NCI-H774 (cell line): Measurements from ENCODE around the gene ST7.
"Not testable (repeated sequence)": the region's sequence is repeated elsewhere in the genome, so short reads cannot be mapped to it uniquely, and the experiment has no call there.

ENCODE experiments used
- DNase-seq: peaks from one replicate; lab custom pipeline; 2025; lab: John Stamatoyannopoulos, UW

The ST7 gene

DNA sequence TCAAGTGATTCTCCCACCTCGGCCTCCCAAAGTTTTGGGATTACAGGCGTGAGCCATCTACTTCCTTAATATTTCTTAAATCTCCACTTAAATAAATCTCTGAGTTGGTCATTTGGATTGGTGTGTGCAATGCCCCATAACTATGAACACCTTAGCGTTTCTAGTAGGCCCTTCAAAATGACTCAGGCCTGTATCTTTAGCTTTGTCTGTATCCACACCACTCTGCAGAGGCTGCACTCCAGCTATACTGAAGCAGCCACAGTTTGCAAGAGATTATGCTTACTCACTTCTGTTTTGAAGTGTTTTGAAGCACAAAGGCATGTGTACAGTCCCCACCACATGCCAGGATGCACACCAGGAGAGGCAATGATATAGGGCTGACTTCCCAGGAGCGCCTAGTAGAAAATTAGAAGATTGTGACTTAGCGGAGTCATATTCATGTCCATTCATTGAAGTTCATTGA lies 2.4 kb upstream of the ST7 start:
- DNase-seq, result no peak

DNA sequence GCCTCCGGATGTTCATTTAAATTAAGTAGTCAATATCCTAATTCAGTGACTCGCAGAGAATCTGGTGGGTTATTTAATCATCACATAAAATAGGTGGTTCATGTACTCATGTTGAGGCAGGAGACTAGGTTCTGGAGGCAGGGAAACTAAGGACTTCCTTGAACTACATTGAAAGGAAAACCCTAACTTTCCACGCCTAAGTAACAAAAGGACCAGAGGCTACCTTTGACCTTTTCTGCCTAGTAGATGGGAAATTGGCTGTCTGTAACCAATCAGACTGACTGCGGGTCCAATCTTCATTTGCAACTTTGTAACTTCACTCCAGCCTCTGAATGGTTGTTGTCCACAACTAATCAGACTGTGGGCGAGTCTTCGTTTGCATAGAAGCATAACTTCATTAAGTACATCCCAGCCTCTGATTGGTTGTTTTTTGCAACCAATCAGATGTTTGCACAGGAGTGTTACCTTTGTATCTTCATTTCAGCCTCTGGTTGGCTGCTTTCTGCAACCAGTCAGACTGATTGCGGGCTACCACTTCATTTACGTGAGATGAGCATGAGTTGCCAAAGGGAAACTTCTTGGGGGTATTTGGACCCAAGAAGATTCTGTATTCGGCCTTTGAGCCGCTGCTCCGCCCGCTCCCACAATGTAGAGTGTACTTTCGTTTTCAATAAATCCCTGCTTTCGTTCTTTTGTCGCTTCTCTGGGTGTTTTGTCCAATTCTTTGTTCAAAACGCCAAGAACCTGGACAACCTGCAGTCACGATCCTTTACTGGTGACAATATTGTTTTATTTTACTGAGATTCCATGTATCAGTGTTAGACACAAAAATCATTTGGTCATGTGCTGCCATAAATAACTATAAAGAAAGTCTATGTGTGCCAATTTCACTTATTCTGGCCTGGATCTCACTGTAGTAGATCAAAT lies 1.7 kb upstream of the ST7 start:
- no peak for DNase-seq

DNA sequence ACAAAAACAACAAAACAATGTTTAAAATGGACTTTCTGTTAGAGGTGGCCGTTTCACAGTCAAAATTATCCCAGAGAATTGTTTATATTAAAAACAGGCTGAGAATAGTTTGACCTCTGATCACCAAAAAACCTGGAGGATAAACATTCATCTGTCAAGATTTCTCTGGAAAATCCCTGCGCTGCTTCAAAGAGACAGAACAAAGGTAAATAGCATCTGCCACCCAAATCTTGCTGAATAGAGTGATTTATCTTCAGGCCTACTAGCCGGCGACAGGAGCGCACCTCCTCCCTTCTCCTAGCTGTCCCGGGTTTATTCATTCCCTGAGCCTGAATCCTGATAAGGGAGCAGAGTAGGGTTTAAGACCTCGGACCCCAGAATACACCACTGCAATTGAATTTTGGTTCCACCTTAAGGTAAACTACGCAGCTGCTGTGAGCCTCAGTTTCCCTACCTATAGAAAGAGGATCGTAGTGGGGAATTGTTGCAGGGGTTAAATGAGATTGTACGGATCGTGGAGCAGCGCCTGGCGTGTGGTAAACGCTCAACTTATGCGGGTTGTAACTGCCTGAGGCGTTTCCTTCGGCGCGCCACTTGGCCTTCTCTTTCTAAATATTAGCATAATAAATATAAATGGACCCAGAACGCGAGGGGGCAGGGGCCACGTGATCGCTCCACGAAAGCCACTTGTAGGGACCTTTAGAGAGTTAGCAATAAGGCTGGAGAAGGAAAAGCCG lies 498 bp upstream of the ST7 start:
- DNase-seq, result peak; percentile 49

DNA sequence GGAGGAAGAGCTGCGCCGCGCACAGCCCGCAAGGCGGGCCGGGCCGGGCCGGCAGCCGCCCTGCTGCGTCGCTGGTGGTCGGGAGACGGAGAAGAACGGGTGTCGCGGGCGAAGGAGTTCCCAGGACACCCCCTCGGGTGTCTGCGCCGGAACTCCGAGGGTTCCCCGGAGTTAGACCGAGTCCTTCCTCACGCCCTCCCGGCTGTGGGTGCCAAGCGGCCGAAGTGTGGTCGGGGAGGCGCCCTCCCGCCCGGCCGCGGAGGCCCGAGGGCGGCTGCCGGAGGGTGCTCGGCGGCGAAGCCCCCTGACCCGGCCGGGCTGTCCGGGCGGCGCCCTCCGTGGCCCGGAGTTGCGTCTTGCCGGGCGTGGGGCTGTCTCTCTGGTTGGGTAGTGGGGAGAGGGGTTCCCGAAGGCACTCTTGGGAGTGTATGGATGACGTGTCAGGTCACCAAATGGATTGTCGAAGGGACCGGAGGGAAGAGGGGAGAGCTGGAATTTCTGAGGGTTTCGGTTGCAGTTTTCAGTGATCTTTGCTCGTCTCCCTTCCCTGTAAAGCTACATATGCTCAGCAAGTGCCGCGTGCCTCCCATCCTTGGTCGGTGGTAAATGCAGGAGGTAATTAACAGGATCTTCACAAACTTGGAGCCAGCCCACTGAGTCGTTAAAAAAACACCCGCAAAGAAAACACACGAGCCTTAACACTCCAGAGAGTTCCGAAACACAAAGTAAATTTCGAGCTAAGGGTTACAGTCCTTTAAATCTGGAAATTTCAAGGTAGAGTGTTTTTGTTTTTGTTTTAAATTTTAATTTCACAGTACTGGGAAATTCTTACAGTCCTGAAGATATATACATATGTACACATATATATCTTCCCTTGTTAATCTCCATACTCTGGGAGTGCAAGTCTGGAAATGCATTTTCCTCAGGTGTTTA lies 871 bp downstream of the ST7 start:
- DNase-seq, result no peak

DNA sequence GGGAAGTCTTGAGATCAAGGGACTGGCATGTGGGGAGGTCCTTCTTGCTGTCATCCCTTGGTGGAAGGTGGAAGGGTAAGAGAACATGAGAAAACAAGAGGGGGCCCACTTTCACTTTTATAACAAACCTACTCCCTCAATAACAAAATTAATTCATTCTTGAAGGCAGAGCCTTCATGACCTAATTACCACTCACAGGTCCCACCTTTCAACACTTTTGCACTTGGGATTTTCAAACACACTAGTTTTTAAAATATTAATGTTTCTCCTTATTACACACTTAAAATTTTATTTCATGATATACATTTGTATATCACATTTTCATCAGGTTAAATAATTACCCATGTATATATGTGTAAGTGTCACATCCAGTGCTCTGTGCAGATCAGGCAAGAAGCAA lies 2.0 kb downstream of the ST7 start:
- no peak for DNase-seq

DNA sequence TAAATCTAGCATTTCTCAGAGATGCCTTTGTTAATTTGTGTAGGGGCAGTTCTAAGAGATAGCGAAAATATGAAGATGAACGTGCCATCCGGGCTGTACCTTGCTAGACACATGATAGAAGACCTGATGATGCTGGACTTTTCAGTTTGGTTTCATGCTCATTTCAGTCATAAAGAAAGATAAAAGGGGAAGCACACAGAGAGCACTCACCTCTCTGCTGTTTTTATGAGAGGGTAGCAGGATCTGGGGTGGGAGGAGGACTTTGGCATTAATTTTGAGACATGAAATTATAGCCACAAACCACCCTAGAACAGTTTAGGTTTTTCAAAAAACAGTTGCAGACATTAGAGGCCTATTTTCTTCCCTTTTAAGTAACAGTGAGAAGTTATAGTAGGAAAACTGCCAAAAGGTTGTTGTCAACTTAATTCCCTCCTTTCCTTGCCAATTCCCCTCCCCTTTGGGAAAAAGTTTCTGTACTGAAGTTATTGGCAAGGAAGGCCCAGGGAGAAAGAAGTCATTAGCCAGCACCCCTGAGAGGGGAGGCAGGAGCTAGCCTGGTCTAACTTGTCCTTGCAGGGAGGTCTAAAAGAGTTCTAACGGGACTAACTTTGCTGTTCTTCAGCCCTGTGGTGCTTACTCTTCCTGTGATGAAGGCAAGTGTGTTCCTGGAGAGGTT lies 2.6 kb downstream of the ST7 start:
- DNase-seq, result no peak

DNA sequence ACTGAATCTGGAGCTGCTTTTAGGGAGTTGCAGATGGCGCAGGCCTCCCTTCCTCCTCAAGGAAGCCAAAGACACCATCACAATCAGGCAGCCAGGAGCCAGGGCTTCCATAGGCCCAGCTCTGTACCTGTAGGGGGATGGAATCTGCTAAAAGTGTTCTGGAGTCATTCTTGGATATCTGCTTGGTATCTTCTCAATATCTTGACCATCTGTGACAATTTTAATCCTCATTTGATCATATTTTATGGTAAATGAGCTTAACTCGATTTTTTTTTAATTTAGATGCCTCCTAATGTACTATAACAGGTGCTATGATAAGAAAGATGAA lies 3.1 kb downstream of the ST7 start:
- DNase-seq, result no peak

DNA sequence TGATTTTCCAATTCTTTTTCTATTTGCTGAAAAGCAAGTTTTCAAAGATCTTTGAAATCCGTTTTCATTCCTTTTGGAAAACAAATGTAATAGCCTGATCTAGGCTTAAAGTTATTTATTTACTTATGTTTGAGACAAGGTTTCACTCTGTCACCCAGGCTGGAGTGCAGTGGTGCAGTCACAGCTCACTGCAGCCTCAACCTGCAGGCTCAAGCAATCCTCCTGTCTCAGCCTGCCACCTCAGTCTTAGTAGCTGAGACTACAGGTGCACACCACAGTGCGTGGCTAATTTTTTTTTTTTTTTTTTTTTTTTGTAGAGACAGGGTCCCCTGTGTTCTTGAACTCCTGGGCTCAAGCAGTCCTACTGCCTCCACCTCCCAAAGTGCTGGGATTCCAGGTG lies 4.6 kb downstream of the ST7 start:
- DNase-seq, result no peak

DNA sequence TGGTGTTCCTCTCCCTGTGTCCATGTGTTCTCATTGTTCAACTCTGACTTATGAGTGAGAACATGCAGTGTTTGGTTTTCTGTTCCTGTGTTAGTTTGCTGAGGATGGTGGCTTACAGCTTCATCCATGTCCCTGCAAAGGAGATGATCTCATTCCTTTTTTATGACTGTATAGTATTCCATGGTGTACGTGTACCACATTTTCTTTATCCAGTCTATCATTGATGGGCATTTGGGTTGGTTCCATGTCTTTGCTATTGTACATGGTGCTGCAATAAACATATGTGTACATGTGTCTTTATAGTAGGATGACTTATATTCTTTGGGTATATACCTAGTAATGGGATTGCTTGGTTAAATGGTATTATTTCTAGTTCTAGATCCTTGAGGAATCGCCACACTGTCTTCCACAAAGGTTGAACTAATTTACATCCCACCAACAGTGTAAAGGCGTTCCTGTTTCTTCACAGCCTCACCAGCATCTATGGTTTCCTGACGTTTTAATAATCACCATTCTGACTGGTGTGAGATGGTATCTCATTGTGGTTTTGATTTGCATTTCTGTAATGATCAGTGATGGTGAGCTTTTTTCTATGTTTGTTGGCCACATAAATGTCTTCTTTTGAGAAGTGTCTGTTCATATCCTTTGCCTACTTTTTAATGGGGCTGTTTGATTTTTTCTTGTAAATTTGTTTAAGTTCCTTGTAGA lies 8.8 kb downstream of the ST7 start:
- DNase-seq, result not testable (repeated sequence)

DNA sequence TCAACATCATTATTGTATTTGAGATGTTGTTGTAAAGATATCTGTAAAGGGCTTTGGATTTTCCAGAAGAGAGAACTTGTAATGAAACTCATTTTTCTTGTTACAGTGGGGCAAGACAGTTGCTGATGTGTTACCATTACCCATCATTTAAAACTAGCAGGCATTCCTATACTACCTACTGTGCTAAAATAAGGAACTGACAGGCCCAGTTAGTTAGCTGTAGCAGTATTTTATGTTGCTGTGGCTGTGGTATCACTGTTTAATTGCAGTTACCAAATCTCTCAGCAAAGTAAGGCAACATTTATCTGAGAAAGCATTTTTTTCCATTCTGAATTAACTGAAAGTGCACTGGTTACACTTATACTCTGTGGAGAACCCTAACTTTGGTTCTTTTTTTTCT lies 9.9 kb downstream of the ST7 start:
- no peak for DNase-seq

DNA sequence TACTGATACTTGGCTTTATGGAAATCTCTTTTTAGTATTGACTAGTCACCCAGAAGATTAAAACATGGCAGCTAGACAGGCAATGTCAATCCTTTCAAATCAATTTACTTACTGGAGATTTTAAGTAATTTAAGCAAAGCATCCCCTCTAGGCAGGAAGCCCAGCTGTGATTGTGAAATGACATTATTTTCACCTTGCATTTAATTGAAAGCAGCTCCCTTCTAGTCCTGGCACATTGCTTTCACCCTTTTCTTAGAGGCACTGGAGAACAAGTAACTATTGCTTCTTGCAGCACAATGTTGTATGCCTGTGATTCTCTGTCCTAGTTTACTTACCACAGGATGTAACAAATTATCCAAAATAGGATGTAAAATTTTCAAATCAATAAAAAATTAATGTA lies 13.3 kb downstream of the ST7 start:
- no peak for DNase-seq

DNA sequence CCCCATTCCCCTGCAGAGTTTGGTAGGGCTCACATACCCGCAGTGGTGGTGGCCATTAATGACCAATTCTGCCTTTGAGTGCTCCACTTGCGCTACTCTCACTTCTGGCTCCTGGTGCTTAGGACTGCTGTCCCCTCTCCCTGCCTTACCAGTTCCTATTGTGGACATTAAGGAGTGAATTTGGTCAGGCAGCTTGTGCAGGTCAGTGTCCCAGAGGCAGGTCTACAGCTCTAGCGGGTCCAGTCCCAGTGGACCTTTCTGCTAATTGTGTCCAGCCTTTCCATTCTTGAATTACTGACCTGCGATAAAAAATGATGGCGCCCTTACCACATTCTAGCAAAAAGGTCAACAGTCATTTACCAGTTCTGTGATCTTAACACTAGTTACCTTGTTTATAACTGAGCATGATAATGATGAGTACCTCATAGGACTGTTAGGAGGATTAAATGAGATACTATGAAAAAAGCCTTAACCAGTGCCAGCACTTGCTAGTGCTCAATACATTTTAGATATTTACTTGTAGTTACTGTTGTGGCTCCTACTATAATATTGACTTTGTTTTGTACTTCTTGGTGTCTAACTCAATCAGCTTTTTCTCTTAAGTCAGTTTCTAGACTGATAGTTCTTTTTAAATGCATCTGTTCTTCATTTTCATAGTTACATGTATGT lies 14.1 kb downstream of the ST7 start:
- no peak for DNase-seq

DNA sequence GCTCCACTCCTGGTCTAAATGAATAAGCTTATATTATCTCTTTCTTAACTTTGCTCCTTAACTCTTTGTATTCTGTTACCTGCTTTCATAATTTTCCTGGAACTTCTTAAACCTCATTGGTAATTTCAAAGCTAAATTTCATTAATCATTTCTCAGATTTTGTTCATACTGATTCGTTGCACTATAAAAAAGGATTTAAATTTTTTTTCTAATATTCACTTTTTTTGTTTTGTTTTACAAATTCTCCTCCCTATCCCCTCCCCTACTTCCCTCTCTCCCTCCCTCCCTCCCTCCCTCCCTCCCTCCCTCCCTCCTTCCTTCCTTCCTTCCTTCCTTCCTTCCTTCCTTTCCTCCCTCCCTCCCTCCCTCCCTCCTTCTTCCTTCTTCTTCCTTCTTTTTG lies 14.7 kb downstream of the ST7 start:
- no peak for DNase-seq

DNA sequence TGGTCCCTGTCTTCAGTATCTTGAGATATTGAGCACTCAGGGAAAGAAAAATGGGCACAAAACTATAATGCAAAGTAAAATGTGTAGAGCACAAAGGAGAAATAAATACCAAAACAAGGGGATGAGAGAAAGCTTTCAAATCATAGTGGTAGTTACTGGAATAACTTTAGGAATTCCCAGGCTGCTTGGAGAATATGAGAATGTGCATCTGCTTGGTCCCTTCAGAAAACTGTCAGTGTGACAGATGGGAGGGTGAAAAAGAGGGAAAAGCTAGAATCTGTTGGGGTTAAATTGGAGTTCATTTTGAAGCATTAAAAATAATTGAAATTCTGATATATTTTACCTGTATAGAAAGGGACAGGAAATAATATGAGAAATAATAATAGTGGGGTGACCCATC lies 15.3 kb downstream of the ST7 start:
- no peak for DNase-seq

DNA sequence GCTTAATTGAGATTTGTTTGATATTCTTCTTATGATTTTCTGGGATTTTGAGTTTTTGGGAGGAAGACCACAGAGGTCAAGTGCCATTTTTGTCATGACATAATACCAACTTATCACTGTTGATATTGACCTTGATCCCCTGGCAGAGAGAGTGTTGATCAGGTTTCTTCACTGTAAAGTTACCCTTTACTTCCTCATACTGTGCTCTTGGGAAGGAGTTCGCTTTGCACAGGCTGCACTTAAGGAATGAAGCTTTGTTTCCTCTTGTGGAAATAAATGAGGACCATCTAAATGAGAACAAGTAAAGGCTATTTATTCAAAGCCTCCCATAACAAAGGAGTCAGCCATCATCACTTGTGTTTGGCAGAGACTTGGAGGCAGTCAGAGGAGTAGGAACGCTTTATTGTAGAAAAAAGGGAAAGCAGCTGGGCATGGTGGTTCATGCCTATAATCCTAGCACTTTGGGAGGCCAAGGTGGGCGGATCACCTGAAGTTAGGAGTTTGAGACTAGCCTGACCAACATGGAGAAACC lies 16.1 kb downstream of the ST7 start:
- no peak for DNase-seq

DNA sequence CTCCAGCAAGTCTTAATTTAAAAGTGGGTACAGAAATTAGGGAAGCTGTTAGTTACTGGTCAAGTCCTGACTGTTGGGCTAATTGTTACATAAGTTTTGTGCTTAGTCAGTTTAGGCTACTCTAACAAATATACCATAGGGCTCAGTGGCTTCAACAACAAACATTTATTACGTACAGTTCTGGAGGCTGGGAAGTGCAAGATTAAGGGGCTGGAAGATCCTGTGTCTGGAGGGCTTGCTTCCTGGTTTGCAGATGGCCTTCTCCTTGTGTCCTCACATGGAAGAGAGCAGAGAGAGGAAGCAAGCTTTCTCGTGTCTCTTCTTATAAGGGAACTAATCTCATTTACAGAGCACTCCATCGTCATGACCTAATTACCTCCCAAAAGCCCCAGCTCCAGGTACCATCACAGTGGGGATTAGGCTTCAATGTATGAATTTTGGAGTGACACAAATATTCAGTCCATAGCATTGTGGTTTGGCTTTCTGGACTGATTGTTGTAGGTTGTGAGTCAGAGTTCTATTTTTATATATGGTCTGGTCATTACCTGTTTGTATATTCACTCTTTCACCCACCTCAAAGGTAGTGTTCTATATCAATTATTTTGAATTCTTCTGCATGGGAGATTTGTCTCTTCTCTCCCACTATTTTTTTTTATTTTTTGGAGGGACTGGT lies 17.1 kb downstream of the ST7 start:
- no peak for DNase-seq

DNA sequence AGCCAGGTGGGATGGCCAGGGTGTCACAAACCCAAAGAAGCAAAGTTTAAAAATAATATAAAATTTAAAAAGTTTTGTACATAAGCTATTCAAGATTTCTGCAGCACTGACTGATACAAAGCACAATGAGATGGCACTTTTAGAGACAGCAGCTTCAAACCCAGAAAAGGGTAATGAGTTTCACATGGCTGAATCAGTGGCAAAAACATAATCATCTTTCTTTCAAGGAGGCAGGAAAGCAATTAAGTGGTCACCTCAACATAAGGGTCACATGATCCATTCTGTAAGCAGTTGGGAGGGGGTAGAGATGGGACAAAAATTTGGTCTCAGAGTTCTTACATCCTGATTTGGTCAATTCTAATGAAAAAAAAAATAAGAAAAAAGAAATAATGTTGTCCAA lies 17.9 kb downstream of the ST7 start:
- DNase-seq, result not testable (repeated sequence)

DNA sequence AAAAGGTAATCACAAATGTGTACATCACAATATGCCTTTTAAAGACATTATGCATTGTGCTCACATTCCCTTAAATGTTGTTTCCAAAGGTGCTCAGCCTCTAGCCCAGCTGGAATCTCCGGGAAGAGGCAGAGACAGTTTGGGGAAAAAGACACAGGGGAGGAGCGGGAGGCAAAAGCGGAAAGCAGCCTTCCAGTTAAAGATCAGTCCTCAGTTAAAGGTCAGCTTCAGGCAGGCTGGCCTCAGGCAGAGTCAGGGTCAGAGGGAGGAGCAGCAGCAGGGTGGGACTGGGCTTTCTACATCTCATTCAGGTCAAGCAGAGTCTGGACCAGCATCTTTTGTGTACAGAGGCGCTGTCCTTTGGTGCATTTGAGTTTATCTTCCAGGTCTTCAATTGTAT lies 18.6 kb downstream of the ST7 start:
- DNase-seq, result no peak

DNA sequence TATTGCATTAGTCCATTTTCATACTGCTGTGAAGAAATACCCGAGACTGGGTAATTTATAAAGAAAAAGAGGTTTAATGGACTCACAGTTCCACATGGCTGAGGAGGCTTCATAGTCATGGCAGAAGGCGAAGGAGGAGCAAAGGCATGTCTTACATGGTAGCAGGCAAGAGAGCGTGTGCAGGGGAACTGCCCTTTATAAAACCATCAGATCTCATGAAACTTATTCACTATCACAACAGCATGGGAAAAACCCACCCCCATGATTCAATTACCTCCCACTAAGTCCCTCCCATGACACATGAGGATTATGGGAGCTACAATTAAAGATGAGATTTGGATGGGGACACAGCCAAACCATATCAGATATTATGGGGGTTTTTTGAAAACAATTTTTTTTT lies 21.7 kb downstream of the ST7 start:
- not testable (repeated sequence) for DNase-seq

DNA sequence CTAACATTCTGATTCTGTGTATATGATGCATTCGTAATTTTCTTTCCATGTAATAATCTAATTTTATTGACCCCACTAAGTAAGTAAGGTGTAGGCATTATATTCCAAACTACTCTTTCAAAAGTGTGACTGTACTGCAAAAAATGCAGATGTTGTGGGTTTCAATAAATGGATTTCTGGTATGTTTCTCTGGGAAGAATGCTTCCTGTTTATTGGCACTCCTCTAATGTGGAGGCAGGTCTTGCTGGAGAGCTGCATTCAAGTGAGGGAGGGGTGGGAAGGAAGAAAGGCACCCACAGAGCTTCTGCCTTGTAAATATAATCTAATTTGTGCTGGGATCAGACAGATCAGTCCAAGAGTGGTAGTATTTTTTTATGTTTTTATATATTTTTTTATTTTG lies 23.9 kb downstream of the ST7 start:
- no peak for DNase-seq
